B cell (primary cell): ENCODE results near the gene PPCS.

Experiments used
- CTCF ChIP-seq: fragments of 200-600 bp; IDR thresholded peaks from one replicate; pipeline ENCODE4 v1.8.0; 2022; ENCODE audit warnings: antibody characterized with exemption, mild to moderate bottlenecking
- EZH2 ChIP-seq: IDR thresholded peaks from 2 replicates; pipeline ENCODE4 v1.6.1; 2012; ENCODE audit warnings: borderline replicate concordance, low read depth, mild to moderate bottlenecking, moderate library complexity, low read length; ENCODE audit not compliant: insufficient read depth, poor library complexity, severe bottlenecking

DNA sequence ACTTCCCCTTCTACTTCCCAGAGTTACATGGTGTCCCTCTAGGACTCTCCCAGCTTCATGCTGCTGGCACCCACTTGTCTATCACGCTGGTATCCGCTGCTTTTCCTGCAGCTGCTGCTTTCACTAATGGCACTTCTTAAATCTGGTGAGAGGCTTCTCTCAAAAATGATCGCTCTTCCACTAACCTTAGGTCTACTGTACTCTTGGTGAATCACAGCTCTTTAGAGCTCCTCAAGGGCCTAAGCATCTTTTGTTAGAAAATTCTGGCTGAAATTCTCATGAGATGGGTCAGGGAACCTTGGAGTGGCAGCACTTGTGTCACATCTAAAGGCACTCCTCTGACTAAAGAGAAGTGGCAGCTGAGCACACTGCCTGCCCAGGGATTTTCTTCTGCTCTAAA, 32.7 kb upstream of the PPCS start:
- TF ChIP-seq CTCF (no peak), EZH2 (no peak)
